K562 (cell line): ENCODE data around the gene LMOD1. TPM values are rescaled to one million over a fixed set of nuclear protein-coding genes. Genes with fewer than 3 reads are reported as not detected.
A peak's percentile ranks its signal among the peaks of the same experiment; 100 is the strongest.

Experiments
- ARID2 ChIP-seq: fragments of 450-650 bp; IDR thresholded peaks from 2 replicates; pipeline ENCODE4 v1.6.1; 2017; ENCODE audit warnings: antibody characterized with exemption, mild to moderate bottlenecking
- BHLHE40 ChIP-seq: IDR thresholded peaks from 2 replicates; pipeline ENCODE4 v1.6.1; 2011; ENCODE audit warnings: low read length, improper control_type of control experiment
- CBX8 ChIP-seq: fragments of 200-600 bp; sonication (generic); IDR thresholded peaks from 2 replicates; pipeline ENCODE4 v1.6.1; 2012; ENCODE audit warnings: borderline replicate concordance, mixed run types, low read depth, mild to moderate bottlenecking, moderate library complexity, mixed read lengths, low read length, control low read depth, inconsistent platforms; ENCODE audit not compliant: poor library complexity, severe bottlenecking; ENCODE audit errors: extremely low read depth
- CREM ChIP-seq: IDR thresholded peaks from 2 replicates; pipeline ENCODE4 v1.6.1; 2014; ENCODE audit warnings: antibody characterized with exemption, low read depth
- DIDO1 ChIP-seq: fragments of 450-650 bp; IDR thresholded peaks from 2 replicates; pipeline ENCODE4 v1.6.1; 2016; ENCODE audit warnings: low read depth, missing biosample characterization, missing genetic modification characterization
- ERF ChIP-seq: fragments of 450-650 bp; formaldehyde crosslinking; IDR thresholded peaks from 2 replicates; pipeline ENCODE4 v1.4.0; 2020; ENCODE audit warnings: mild to moderate bottlenecking, mixed read lengths
- HNRNPH1 ChIP-seq: fragments of 200-400 bp; formaldehyde crosslinking; optimal IDR thresholded peaks from 2 replicates; pipeline ENCODE3; 2017; ENCODE audit warnings: low read depth, mild to moderate bottlenecking, low read length, moderate library complexity
- MAZ ChIP-seq, 2 experiments: fragments of 450-650 bp in 1 of 2; sonication (generic) in 1 of 2; formaldehyde crosslinking; IDR thresholded peaks in 1 of 2; conservative IDR thresholded peaks in 1 of 2; 2 replicates each; pipeline versions ENCODE4 v1.4.0 to v1.5.0; 2020; ENCODE audit warnings: mild to moderate bottlenecking in 1 of 2, missing genetic modification reagents in 1 of 2
- MTA1 ChIP-seq: fragments of 450-650 bp; IDR thresholded peaks from 2 replicates; pipeline ENCODE4 v1.6.1; 2017; ENCODE audit warnings: borderline replicate concordance
- POLR2G ChIP-seq: fragments of 200-400 bp; formaldehyde crosslinking; IDR thresholded peaks from 2 replicates; pipeline ENCODE4 v1.6.1; 2017; ENCODE audit warnings: low read depth, mild to moderate bottlenecking, antibody characterized with exemption, low read length, moderate library complexity
- RBM22 ChIP-seq: fragments of 200-400 bp; formaldehyde crosslinking; IDR thresholded peaks from 2 replicates; pipeline ENCODE4 v1.6.1; 2018; ENCODE audit warnings: low read length, low read depth; ENCODE audit not compliant: poor library complexity, severe bottlenecking
- RBM25 ChIP-seq: fragments of 200-400 bp; formaldehyde crosslinking; IDR thresholded peaks from 2 replicates; pipeline ENCODE4 v1.6.1; 2018; ENCODE audit warnings: low read length, low read depth, moderate library complexity; ENCODE audit not compliant: severe bottlenecking
- SNIP1 ChIP-seq: fragments of 450-650 bp; IDR thresholded peaks from 2 replicates; pipeline ENCODE4 v1.7.1; 2017; ENCODE audit warnings: low read depth, mild to moderate bottlenecking
- YBX1 ChIP-seq: fragments of 450-650 bp; IDR thresholded peaks from 2 replicates; pipeline ENCODE4 v1.7.1; 2016; ENCODE audit warnings: mild to moderate bottlenecking
- ZMIZ1 ChIP-seq, 2 experiments: fragments of 150-350 bp in 1 of 2; IDR thresholded peaks; 2 replicates each; pipeline ENCODE4 v1.6.1; 2012 to 2016; ENCODE audit warnings: low read depth in 2 of 2, low read length in 2 of 2, mild to moderate bottlenecking in 1 of 2, moderate library complexity in 1 of 2
- polyA plus RNA-seq, 8 experiments: library from polyadenylated mRNA; depleted of rRNA in 4 of 8; stranded (reverse) in 5 of 8; unstranded in 3 of 8; fragments of >200 nt; fragmentation: Nextera tagmentation in 2 of 8; fragmentation: Illumina TruSeq in 1 of 8; extraction: Ambion mirVana in 2 of 8; extraction: Trizol in 1 of 8; gene quantifications; 2 replicates each; pipeline versions ENCODE4 v1.2.1 to v1.2.3, GENCODE V29; 2011 to 2014; ENCODE audit warnings: inconsistent platforms in 1 of 8, missing spikeins in 1 of 8
- total RNA-seq, 7 experiments: library from RNA; depleted of rRNA in 6 of 7; stranded (reverse); fragments of >200 nt in 6 of 7; fragmentation: Illumina TruSeq in 2 of 7; extraction: Trizol in 2 of 7; gene quantifications; 2 replicates each; pipeline versions ENCODE4 v1.2.1 to v1.2.3, GENCODE V29; 2011 to 2021; ENCODE audit warnings: low replicate concordance in 1 of 7
- TF ChIP-seq, protein P1 (sequence below): sonication (generic); formaldehyde crosslinking; IDR thresholded peaks from 2 replicates; pipeline ENCODE4 v1.8.1; 2023; ENCODE audit warnings: missing genetic modification reagents, mild to moderate bottlenecking, borderline replicate concordance
- TF ChIP-seq, protein P2 (sequence below): fragments of 200-800 bp; sonication (Bioruptor generic); IDR thresholded peaks from 2 replicates; pipeline ENCODE4 v1.6.1; 2017; ENCODE audit warnings: missing genetic modification characterization, missing compliant biosample characterization

Gene LMOD1
- total and polyA plus RNA-seq, 9 of the 15 experiments (the other 6 are each of a cell fraction or from before 2014, with no cell fraction given), result 0.03 to 0.54 (median 0.38) TPM; not detected in 1

DNA sequence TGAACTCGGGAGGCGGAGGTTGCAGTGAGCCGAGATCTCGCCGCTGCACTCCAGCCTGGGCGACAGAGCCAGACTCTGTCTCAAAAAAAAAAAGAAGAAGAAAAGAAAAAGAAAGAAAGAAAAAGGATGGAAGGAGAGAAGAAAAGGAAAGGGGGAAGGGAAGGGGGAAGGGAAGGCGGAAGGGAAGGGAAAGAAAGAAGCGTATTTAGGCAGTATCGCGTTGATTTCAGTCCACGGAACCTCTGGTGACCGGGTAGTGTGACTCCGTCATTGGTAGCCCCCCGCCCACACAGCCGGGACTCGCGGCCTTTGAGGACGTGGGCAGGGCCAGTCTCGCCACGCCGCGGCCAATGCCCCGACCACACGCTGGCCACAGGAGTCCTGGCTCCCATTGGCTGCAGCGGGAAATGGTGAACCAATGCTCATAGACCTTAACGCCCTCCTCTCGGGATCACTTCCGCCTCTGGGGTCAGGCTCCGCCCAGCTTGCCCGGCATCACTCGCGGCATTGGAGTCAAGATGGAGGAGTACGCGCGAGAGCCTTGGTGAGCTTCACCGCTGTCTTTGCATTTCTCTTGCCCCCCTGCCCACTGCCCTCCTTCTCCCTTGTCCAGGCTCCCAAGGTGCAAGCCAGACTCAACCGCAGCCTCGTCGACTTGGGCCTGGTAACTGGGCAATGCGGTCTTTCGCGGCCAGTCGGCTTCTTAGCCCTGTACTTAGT lies 8.8 kb upstream of the LMOD1 start, which contains the start of gene TIMM17A (continued):
- TF ChIP-seq, protein P1, sequence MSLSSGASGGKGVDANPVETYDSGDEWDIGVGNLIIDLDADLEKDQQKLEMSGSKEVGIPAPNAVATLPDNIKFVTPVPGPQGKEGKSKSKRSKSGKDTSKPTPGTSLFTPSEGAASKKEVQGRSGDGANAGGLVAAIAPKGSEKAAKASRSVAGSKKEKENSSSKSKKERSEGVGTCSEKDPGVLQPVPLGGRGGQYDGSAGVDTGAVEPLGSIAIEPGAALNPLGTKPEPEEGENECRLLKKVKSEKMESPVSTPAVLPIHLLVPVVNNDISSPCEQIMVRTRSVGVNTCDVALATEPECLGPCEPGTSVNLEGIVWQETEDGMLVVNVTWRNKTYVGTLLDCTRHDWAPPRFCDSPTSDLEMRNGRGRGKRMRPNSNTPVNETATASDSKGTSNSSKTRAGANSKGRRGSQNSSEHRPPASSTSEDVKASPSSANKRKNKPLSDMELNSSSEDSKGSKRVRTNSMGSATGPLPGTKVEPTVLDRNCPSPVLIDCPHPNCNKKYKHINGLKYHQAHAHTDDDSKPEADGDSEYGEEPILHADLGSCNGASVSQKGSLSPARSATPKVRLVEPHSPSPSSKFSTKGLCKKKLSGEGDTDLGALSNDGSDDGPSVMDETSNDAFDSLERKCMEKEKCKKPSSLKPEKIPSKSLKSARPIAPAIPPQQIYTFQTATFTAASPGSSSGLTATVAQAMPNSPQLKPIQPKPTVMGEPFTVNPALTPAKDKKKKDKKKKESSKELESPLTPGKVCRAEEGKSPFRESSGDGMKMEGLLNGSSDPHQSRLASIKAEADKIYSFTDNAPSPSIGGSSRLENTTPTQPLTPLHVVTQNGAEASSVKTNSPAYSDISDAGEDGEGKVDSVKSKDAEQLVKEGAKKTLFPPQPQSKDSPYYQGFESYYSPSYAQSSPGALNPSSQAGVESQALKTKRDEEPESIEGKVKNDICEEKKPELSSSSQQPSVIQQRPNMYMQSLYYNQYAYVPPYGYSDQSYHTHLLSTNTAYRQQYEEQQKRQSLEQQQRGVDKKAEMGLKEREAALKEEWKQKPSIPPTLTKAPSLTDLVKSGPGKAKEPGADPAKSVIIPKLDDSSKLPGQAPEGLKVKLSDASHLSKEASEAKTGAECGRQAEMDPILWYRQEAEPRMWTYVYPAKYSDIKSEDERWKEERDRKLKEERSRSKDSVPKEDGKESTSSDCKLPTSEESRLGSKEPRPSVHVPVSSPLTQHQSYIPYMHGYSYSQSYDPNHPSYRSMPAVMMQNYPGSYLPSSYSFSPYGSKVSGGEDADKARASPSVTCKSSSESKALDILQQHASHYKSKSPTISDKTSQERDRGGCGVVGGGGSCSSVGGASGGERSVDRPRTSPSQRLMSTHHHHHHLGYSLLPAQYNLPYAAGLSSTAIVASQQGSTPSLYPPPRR (CRISPR knock-in tag), result peak; percentile 46; the same call in 1 of the 2 replicates
- TF ChIP-seq, protein P2, sequence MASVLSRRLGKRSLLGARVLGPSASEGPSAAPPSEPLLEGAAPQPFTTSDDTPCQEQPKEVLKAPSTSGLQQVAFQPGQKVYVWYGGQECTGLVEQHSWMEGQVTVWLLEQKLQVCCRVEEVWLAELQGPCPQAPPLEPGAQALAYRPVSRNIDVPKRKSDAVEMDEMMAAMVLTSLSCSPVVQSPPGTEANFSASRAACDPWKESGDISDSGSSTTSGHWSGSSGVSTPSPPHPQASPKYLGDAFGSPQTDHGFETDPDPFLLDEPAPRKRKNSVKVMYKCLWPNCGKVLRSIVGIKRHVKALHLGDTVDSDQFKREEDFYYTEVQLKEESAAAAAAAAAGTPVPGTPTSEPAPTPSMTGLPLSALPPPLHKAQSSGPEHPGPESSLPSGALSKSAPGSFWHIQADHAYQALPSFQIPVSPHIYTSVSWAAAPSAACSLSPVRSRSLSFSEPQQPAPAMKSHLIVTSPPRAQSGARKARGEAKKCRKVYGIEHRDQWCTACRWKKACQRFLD (CRISPR knock-in tag), result peak; percentile 73; the same call in 1 of the 2 replicates
- peak; percentile 86; the same call in 1 of the 2 replicates for TF ChIP-seq CREM
- TF ChIP-seq ERF (CRISPR knock-in tag), result no peak
- peak; percentile 88 for TF ChIP-seq RBM25
- no peak for TF ChIP-seq CBX8
- TF ChIP-seq SNIP1, result peak; percentile 67; the same call in 1 of the 2 replicates
- TF ChIP-seq DIDO1 (tag), result peak; percentile 51
- TF ChIP-seq BHLHE40, result peak; percentile 34
- peak; percentile 90; the same call in 1 of the 2 replicates for TF ChIP-seq ARID2
- TF ChIP-seq RBM22, result no peak
- TF ChIP-seq HNRNPH1, result no peak
- TF ChIP-seq MAZ (CRISPR knock-in tag; conservative IDR thresholded peaks at IDR 0.05 in 1 of 2, IDR thresholded peaks at IDR 0.05 in 1 of 2), result peak; percentile 90
- 0 out of 4 replicates have a peak, but pooled peaks of 1 of the 2 experiments have one; percentile 16 for TF ChIP-seq ZMIZ1 (IDR thresholded peaks at IDR 0.05; ENCODE audit: low read depth in 2 of 2, low read length in 2 of 2)
- TF ChIP-seq MTA1, result peak; percentile 96
- peak; percentile 99 for TF ChIP-seq POLR2G
- no peak for TF ChIP-seq YBX1
